Measurements from ENCODE around the gene CDCP2.

Gene CDCP2

DNA sequence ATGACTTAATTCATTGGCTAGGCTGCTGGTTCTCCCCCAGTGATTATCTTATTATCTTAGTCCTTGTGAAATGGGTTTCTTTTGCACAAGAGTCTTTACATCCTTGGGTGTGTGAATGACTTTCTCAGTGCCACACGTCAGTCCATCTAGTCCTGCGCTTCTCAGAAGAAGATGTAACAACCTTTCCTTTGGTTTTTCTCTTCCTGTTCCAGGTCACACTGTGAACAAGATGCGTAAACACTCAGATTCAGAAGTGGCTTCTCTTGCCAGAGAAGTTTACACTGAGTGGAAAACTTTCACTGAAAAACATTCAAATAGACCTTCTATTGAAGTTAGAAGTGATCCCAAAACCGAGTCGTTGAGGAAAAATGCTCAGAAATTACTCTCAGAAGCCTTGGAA is 64.4 kb downstream of the CDCP2 start:
- DNase-seq (ENCODE audit: low spot score) = no peak

DNA sequence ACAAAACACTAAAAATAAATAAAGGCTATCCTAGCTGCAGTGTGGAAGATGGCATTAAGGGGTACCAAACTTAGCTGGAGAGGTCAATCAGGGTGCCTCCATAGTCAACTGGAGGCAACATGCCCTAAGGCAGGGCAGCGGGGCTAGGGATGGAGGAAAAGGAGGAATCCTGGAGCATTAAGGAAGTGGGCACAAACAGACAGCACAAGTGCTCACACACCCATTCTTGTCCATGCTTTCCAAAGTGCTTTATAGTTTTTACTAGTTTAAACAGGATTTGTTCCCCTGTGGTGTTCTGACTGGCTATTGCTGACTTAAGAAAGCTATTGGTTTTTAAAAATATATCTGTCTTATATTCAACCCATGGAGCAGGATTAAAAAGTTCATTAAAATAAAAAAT is 66.0 kb downstream of the CDCP2 start:
- DNase-seq (ENCODE audit: low spot score) = no peak

DNA sequence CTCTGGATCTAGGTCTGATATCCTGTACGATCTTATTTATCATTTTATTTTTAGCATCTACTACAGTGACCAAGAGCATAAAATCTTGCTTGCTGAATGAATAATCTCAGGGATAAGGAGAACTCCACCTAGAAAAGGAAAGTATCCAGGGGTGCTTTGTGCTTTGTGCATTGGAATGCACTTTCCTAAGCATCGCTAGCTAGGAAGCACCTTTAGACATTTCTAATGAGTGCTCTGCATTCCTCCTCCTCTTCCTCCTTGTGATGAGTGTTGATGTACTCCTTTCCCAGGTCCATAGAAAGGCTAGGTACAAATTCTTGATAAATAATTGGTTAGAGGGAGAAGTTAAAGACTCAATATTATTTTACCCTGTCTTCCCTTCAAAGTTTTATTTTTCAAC is 68.0 kb downstream of the CDCP2 start:
- DNase-seq (ENCODE audit: low spot score) = no peak
